GM10847 (cell line): Measurements from ENCODE around the gene SUMO2.
A peak's percentile ranks its signal among the peaks of the same experiment; 100 is the strongest.

ENCODE experiments used
- POLR2A ChIP-seq: IDR thresholded peaks from 2 replicates; pipeline ENCODE4 v1.6.1; 2011; ENCODE audit not compliant: insufficient read length; ENCODE audit errors: extremely low read depth

SUMO2 gene

GRCh38 chr17:75154195-75155106 is 28.3 kb downstream of the SUMO2 start, which contains the start of gene JPT1:
Gene JPT1, minus strand, starts transcription at chr17:75154512. Its CDS starts 115 bp downstream, at chr17:75154397.
- TF ChIP-seq POLR2A, result peak; percentile 100

- no peak for TF ChIP-seq POLR2A
These were observed 29.0 kb downstream of the SUMO2 start for GRCh38 chr17:75153780-75154194.

- no peak for TF ChIP-seq POLR2A
These were observed 29.6 kb downstream of the SUMO2 start for GRCh38 chr17:75152922-75153779.

GRCh38 chr17:75152523-75152921 is 30.2 kb downstream of the SUMO2 start:
- TF ChIP-seq POLR2A, result no peak

DNA sequence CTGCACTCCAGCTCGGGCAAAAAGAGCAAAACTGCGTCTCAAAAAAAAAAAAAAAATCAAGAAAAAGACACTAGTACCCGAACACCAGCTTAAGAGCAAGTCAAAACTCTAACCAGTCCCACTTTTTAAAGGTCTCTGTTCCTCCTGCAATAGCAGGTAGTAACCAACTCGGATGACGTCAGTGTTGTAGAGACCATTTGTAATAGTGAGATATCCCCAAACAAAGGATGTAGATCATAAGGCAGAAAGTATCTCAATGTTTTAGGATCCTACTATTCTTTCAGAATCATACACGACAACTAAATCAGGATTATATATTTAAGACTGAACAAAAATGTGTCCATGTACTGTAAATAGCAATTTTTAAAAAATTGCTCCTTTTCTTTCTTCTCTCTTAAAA is 30.8 kb downstream of the SUMO2 start:
- TF ChIP-seq POLR2A, result no peak

- no peak for TF ChIP-seq POLR2A
These were observed 34.7 kb downstream of the SUMO2 start for GRCh38 chr17:75147878-75148546.

GRCh38 chr17:75146592-75146991 is 36.2 kb downstream of the SUMO2 start:
- TF ChIP-seq POLR2A, result no peak

GRCh38 chr17:75144816-75145512 is 37.8 kb downstream of the SUMO2 start:
- TF ChIP-seq POLR2A, result no peak

DNA sequence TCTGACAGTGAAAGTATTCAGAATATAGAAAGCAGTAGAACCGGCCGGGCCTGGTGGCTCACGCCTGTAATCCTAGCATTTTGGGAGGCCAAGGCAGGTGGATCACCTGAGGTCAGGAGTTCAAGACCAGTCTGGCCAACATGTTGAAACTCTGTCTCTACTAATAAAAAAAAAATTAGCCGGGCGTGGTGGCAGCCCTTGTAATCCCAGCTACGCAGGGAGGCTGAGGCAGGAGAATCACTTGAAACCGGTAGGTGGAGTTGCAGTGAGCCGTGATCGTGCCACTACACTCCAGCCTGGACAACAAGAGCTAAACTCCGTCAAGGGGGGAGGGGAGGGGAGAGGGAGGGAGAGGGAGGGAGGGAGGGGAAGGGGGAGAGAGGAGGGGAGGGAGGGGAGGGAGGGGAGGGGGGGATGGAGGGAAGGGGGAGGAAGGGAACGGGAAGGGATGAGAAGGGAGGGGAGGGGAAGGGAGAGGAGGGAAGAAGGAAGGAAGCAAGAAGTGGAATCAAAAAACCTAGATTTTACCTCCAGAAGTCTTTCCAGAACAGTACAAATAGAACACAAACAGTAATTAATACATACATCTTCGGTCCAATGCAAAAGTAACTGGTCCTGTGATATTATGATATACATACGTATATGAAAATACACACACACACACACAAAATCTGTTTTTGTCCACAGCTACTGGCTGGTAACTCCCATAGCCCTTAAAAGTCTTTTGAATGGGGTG is 40.4 kb downstream of the SUMO2 start:
- no peak for TF ChIP-seq POLR2A

GRCh38 chr17:75138519-75138918 is 44.2 kb downstream of the SUMO2 start:
- TF ChIP-seq POLR2A, result no peak

DNA sequence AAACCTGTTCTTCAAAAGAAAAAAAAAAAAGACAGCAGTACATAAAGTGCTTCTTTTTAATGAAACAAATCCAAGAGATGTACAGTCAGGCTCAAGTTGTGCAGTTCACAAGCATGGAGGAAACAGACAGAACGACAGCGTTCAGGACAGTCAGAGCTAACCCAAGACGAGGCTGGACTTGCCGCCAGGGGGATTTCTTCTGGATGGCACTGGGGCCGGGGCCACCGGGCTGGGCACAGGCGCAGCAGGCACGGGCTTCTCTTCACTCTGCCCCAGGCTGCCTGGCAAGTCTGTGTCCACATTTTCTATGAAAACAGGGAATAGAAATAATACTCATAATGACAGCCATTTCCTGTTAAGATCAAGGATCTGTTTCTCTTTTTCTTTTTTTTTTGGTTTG is 46.8 kb downstream of the SUMO2 start:
- no peak for TF ChIP-seq POLR2A

GRCh38 chr17:75135452-75135851 is 47.3 kb downstream of the SUMO2 start:
- TF ChIP-seq POLR2A, result no peak

GRCh38 chr17:75133001-75133400 is 49.8 kb downstream of the SUMO2 start:
- TF ChIP-seq POLR2A, result no peak
